G401 (cell line): ENCODE data around the gene CACNA1C. TPM values are rescaled to one million over a fixed set of nuclear protein-coding genes. Genes with fewer than 3 reads are reported as not detected.

Source experiments
- DNase-seq: peaks from one replicate; pipeline ENCODE4 v3.0.0-alpha.2; 2015; ENCODE audit warnings: low spot score
- in situ Hi-C: cut with HindIII; loops from 2 replicates; pipeline ENCODE4 v1.10.0; 2016; ENCODE audit warnings: low sequenced_read_pairs, mixed read lengths
- total RNA-seq: library from RNA; depleted of rRNA; stranded (reverse); fragments of >200 nt; shearing (Covaris generic); gene quantifications from 2 replicates; pipeline ENCODE4 v1.2.3, GENCODE V29; 2014

Gene CACNA1C
- total RNA-seq, 1 experiment from 2014 or later: 2.8 TPM

GRCh38 chr12:2179953-2180736, 127.4 kb downstream of the CACNA1C start:
- peak; percentile 77 for DNase-seq
- in situ Hi-C loops: no loop called here

DNA sequence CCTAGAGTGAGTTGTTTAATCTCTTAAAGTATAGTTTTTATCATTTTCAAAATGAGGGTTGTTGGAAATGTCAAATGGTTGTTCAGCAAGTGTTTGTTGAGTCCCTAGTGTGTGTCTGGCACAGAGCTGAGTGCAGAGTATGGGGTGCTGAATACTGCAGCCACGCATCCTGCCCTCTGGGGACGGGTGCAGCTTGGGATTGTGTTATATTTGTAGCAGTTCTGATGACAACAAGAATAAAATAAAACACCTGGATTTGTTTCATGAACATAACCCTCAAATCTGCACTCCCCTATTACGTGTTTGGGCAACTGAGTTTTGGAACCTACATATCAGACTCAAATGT, 127.9 kb downstream of the CACNA1C start:
- DNase-seq: no peak
- in situ Hi-C loops: no loop called here

GRCh38 chr12:2183556-2184541, 131.1 kb downstream of the CACNA1C start:
- peak; percentile 71 for DNase-seq
- in situ Hi-C loops: no loop called here

GRCh38 chr12:2185751-2186341, 133.1 kb downstream of the CACNA1C start:
- DNase-seq: no peak
- in situ Hi-C loops: no loop called here

DNA sequence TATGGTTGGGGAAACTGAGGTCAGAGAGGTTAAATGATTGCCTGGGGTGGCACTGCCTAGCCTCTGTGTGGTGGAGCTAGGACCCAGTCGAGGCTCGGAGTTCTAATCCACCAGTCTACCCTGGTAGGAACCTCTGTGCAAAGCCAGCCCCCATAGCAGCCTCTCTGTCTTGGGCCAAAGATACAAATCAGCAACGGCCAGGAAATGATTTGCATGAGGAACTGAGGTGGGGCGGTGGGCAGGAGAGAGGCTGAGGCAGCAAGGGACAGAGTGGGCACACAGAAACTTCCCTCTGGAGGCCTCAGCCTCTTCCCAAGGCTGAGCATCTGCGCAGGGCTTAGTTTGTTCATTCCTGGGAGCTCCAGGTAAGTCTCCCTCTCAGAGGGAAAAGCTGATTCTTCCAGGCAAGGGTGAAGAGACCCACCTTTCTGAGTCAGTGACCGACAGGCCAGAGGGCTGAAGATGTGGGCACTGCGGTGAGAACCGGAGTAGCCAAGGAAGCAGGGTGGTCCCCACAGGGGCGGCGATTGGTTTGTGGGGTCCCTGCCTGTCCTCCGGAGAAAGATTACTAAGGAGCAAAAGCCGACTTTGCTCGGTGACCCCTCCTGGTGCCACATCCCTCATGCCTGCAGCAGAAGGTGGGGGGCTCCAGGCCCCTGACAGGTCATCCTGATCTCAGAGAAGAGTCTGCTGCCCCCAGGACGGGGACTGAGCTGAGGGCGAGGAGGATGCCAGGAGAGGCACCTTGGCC, 134.6 kb downstream of the CACNA1C start:
- in situ Hi-C loops: no loop called here
- DNase-seq: no peak

DNA sequence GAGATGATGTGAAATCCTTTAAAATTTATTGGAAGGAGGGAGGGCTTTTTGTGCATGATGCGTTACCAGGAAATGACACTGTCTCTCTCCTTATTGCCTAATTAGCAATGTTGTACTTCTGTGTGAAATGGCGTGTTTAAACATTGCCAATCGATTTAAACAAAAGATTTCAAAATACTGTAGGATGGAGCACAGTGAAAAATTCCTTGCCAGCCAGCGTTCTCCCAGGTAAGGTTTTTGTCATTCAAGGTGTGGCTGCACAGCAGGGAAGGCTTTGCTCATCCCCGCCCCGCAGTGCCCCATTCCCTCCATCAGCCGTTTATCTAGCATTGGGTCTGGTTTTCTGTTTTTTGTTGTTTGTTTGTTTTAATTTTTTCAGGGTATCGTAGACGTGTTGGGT, 137.3 kb downstream of the CACNA1C start:
- in situ Hi-C loops: no loop called here
- DNase-seq: no peak

- DNase-seq: no peak
- in situ Hi-C loops: no loop called here
These were observed 138.2 kb downstream of the CACNA1C start for GRCh38 chr12:2190896-2191533.

DNA sequence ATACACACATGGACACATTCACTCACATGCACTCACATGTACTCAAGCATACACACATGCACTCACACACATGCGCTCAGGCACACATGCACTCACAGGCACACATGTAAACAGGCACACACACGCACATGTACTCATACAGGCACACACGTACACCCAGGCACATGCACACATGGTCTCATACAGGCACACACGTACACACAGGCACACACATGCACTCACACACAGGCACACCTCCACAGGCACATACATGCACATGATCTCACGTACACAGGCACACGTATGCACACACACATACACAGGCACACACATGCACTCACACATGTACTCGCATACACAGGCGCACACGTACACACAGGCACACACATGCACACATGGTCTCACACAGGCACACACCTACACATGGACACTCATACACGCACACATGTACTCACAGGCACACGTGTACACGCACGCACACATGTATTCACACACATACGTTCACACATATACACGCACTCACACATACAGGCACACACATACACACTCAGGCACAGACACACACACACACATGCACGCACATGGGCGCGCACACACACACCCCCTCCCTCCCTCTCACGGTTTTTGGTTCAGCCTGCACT, 138.9 kb downstream of the CACNA1C start:
- in situ Hi-C loops: no loop called here
- DNase-seq: no peak

DNA sequence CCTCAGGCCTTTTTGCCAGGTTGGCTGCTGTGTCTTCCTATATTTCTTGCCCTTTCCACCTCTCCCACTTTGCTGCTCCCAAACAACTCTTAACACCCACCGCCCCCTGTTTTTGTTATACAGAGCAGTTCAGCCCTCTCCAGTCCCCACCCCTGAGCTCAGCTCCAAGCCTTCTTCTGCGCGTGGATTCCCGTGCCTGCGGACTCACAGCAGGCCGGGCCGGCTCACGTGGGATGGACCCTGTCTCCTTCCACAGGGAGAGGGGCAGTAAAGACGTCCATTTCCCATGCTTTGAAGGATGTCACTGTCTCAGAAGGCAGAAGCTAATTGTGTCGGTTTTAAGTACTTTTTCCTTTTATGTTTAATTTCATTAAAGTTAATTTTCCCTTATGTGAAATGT, 139.4 kb downstream of the CACNA1C start:
- in situ Hi-C loops: no loop called here
- DNase-seq: no peak

- in situ Hi-C loops: no loop called here
- DNase-seq: no peak
These were observed 141.3 kb downstream of the CACNA1C start for GRCh38 chr12:2194060-2194459.

DNA sequence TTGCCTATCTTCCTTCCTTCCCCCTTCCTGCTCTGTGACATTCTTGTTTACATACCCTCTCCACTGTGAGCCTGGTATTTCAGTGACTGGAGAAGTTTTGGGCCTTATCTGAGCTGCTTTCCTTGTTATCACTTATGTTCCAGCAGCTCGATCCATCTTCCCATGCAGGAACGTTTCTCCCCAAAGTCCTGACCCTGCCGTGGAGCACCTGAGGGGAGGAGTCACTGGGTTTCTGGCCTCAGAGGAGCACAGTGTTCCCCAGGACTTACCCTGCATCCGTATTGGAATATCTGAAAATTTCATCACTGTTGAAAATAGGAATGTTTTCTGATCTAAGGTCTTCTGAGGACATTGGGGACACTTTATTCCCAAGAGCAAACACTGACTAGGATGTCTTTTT, 141.8 kb downstream of the CACNA1C start:
- in situ Hi-C loops: no loop called here
- no peak for DNase-seq

DNA sequence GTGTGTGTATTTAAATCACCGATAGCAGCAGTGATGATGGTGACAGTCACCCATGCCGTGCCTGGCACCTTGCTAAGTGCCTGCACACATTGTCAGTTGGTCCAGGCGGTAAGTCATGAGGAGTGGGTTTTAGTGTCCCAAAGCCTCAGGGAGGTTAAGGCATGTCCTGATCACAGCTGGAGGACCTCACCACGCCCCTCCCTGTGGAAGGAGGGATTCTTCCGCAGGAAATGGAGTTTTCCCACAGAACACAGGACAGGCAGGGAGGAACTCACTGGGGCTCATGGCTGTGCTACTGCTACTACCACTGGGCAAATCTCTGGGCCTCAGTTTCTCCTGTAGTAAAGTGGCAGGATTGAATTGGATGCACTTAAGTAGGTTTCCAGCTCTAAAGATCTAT, 142.3 kb downstream of the CACNA1C start:
- in situ Hi-C loops: no loop called here
- DNase-seq: no peak

DNA sequence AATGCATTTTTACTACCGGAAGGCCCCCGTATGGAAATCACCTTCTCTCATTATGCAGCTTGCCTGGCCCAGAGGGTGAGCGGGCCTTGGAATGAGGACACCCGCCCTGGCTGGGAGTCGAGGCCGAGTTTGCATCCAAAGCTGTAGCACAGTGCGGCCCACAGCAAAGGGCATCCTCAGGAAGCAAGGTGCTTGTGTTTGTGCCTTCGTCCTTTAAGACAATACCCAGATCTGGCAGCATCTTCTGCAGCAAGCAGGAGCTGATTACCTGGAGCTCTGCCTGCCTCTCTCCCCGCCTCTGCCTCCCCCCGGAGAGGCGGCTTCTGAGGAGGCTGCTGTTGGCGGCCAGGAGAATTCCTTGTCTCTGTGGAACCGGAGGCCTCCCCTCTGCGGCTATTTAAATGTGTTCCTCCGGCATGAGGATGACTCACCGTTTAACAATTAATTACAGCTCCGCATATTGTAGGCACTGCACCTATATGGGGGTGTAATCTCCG, 145.3 kb downstream of the CACNA1C start:
- peak; percentile 78 for DNase-seq
- in situ Hi-C loops: no loop called here

GRCh38 chr12:2198542-2198941, 145.8 kb downstream of the CACNA1C start:
- DNase-seq: no peak
- in situ Hi-C loops: no loop called here

- DNase-seq: no peak
- in situ Hi-C loops: no loop called here
These were observed 153.2 kb downstream of the CACNA1C start for GRCh38 chr12:2205996-2206395.

GRCh38 chr12:2208837-2209635, 156.2 kb downstream of the CACNA1C start:
- no peak for DNase-seq
- in situ Hi-C loops: no loop called here

- no peak for DNase-seq
- in situ Hi-C loops: no loop called here
These were observed 158.3 kb downstream of the CACNA1C start for GRCh38 chr12:2211119-2211518.

- no peak for DNase-seq
- in situ Hi-C loops: no loop called here
These were observed 159.8 kb downstream of the CACNA1C start for GRCh38 chr12:2212537-2212936.
